ENCODE results near the gene MIEN1. TPM values are rescaled to one million over a fixed set of nuclear protein-coding genes. Genes with fewer than 3 reads are reported as not detected.

The MIEN1 gene
- total RNA-seq, 4 donors from 2014 or later: 43.6 to 54.1 (median 52.1) TPM

GRCh38 chr17:39688475-39688835 lies 41.9 kb downstream of the MIEN1 start:
- Histone ChIP-seq H3K27me3 (no peaks in the 10 kb centered on the region), H3K4me1 (peaks cover 15% of the 10 kb centered on the region), H3K9me3 (no peaks in the 10 kb centered on the region), H3K27ac (peak overlapping the region; percentile 92), H3K4me3 (peak overlapping the region; percentile 85), H3K36me3 (peaks cover 16% of the 10 kb centered on the region)
- TF ChIP-seq CTCF (IDR thresholded peaks at IDR 0.05) (no peak), POLR2AphosphoS5 (IDR thresholded peaks at IDR 0.05) (no peak), EP300 (IDR thresholded peaks at IDR 0.05) (no peak), POLR2A (IDR thresholded peaks at IDR 0.05) (no peak)
- WGBS: 15% methylated on average over 6 of the region's 6 CpGs
- no peak for DNase-seq (ENCODE audit: low spot score in 2 of 2)

- Histone ChIP-seq H3K9me3 (no peaks in the 10 kb centered on the region), H3K4me3 (peak within 1 kb of the TSS; percentile 85), H3K27ac (peak within 1 kb of the TSS; percentile 92), H3K27me3 (no peaks in the 10 kb centered on the region), H3K4me1 (peaks cover 15% of the 10 kb centered on the region), H3K36me3 (peaks cover 23% of the 10 kb centered on the region)
- TF ChIP-seq POLR2AphosphoS5 (IDR thresholded peaks at IDR 0.05): peak in 1 of 3 donors; percentile 36
- no peak for TF ChIP-seq CTCF (IDR thresholded peaks at IDR 0.05)
- peak in 1 of 2 donors; percentile 43 for TF ChIP-seq POLR2A (IDR thresholded peaks at IDR 0.05)
- TF ChIP-seq EP300 (IDR thresholded peaks at IDR 0.05): no peak
- WGBS: 2% methylated on average over 42 of the region's 45 CpGs
- peak; percentile 81 to 93 for DNase-seq (ENCODE audit: low spot score in 2 of 2)
Observed at GRCh38 chr17:39687546-39688474, 42.5 kb downstream of the MIEN1 start, which contains the start of gene PGAP3. Gene PGAP3, minus strand, starts transcription at chr17:39688057. Its CDS starts 43 bp downstream, at chr17:39688014.

GRCh38 chr17:39687101-39687545 lies 43.2 kb downstream of the MIEN1 start:
- no peak for DNase-seq (ENCODE audit: low spot score in 2 of 2)
- WGBS: 60% methylated on average over 6 of the region's 6 CpGs
- no peak for TF ChIP-seq EP300 (IDR thresholded peaks at IDR 0.05)
- peak overlapping the region; percentile 85 for H3K4me3 ChIP-seq
- H3K36me3 ChIP-seq: peaks cover 26% of the 10 kb centered on the region
- peaks cover 15% of the 10 kb centered on the region for H3K4me1 ChIP-seq
- no peaks in the 10 kb centered on the region for H3K27me3 ChIP-seq
- H3K9me3 ChIP-seq: no peaks in the 10 kb centered on the region
- peak overlapping the region; percentile 92 for H3K27ac ChIP-seq

GRCh38 chr17:39684369-39685192 lies 45.8 kb downstream of the MIEN1 start:
- Histone ChIP-seq H3K27ac (no peak overlapping the region), H3K4me1 (peaks cover 15% of the 10 kb centered on the region), H3K27me3 (no peaks in the 10 kb centered on the region), H3K9me3 (no peaks in the 10 kb centered on the region), H3K4me3 (no peak overlapping the region), H3K36me3 (peaks cover 33% of the 10 kb centered on the region)
- 95% methylated on average over 12 of the region's 12 CpGs for WGBS
- DNase-seq (ENCODE audit: low spot score in 2 of 2): peak in 1 of 2 donors; percentile 48
- TF ChIP-seq EP300 (IDR thresholded peaks at IDR 0.05) (no peak), POLR2AphosphoS5 (IDR thresholded peaks at IDR 0.05) (no peak)

- Histone ChIP-seq H3K4me1 (peaks cover 11% of the 10 kb centered on the region), H3K4me3 (no peak overlapping the region), H3K27me3 (no peaks in the 10 kb centered on the region), H3K27ac (no peak overlapping the region), H3K9me3 (no peaks in the 10 kb centered on the region), H3K36me3 (peaks cover 35% of the 10 kb centered on the region)
- DNase-seq (ENCODE audit: low spot score in 2 of 2): no peak
- 89% methylated on average over 9 of the region's 9 CpGs for WGBS
- TF ChIP-seq EP300 (IDR thresholded peaks at IDR 0.05): no peak
- TF ChIP-seq POLR2A (IDR thresholded peaks at IDR 0.05): no peak
- no peak for TF ChIP-seq POLR2AphosphoS5 (IDR thresholded peaks at IDR 0.05)
- TF ChIP-seq CTCF (IDR thresholded peaks at IDR 0.05): no peak
Observed at GRCh38 chr17:39683295-39683939, 46.9 kb downstream of the MIEN1 start.
